ENCODE results near the gene NADSYN1.
"Not testable (repeated sequence)": the region's sequence is repeated elsewhere in the genome, so short reads cannot be mapped to it uniquely, and the experiment has no call there.

NADSYN1 gene

GRCh38 chr11:71453037-71453917 is at the start of gene NADSYN1:
Gene NADSYN1 (plus strand): TSS chr11:71453203. CDS start chr11:71453297, 94 bp downstream.
- peak; percentile 97 for DNase-seq (ENCODE audit: low spot score)

GRCh38 chr11:71404209-71404608 is 48.8 kb upstream of the NADSYN1 start:
- no peak for DNase-seq (ENCODE audit: low spot score)

- DNase-seq (ENCODE audit: low spot score), result no peak
Measured at GRCh38 chr11:71406681-71407080, 46.3 kb upstream of the NADSYN1 start.

- no peak for DNase-seq (ENCODE audit: low spot score)
Measured at GRCh38 chr11:71407356-71407755, 45.6 kb upstream of the NADSYN1 start.

GRCh38 chr11:71408826-71409225 is 44.2 kb upstream of the NADSYN1 start:
- no peak for DNase-seq (ENCODE audit: low spot score)

GRCh38 chr11:71410363-71410966 is 42.5 kb upstream of the NADSYN1 start:
- no peak for DNase-seq (ENCODE audit: low spot score)

GRCh38 chr11:71414645-71415044 is 38.4 kb upstream of the NADSYN1 start:
- DNase-seq (ENCODE audit: low spot score), result no peak

- DNase-seq (ENCODE audit: low spot score), result no peak
Measured at GRCh38 chr11:71418643-71419042, 34.4 kb upstream of the NADSYN1 start.

GRCh38 chr11:71420455-71421241 is 32.4 kb upstream of the NADSYN1 start:
- peak; percentile 67 for DNase-seq (ENCODE audit: low spot score)

- no peak for DNase-seq (ENCODE audit: low spot score)
Measured at GRCh38 chr11:71421392-71421950, 31.5 kb upstream of the NADSYN1 start.

GRCh38 chr11:71422318-71422717 is 30.7 kb upstream of the NADSYN1 start:
- DNase-seq (ENCODE audit: low spot score), result not testable (repeated sequence)

- no peak for DNase-seq (ENCODE audit: low spot score)
Measured at GRCh38 chr11:71423181-71423790, 29.7 kb upstream of the NADSYN1 start.

- no peak for DNase-seq (ENCODE audit: low spot score)
Measured at GRCh38 chr11:71425409-71425808, 27.6 kb upstream of the NADSYN1 start.

GRCh38 chr11:71425860-71426259 is 27.1 kb upstream of the NADSYN1 start:
- no peak for DNase-seq (ENCODE audit: low spot score)

- DNase-seq (ENCODE audit: low spot score), result no peak
Measured at GRCh38 chr11:71426413-71426812, 26.6 kb upstream of the NADSYN1 start.

- no peak for DNase-seq (ENCODE audit: low spot score)
Measured at GRCh38 chr11:71428861-71429435, 24.1 kb upstream of the NADSYN1 start.

- no peak for DNase-seq (ENCODE audit: low spot score)
Measured at GRCh38 chr11:71429701-71430100, 23.3 kb upstream of the NADSYN1 start.

- no peak for DNase-seq (ENCODE audit: low spot score)
Measured at GRCh38 chr11:71430166-71430565, 22.8 kb upstream of the NADSYN1 start.

GRCh38 chr11:71431271-71431670 is 21.7 kb upstream of the NADSYN1 start:
- DNase-seq (ENCODE audit: low spot score), result no peak

- no peak for DNase-seq (ENCODE audit: low spot score)
Measured at GRCh38 chr11:71432761-71433647, 20.0 kb upstream of the NADSYN1 start.
